Activated T-helper 1 cell treated with Interleukin-2 at 50 U/mL for 16 hours (primary cell): ENCODE measurements around the gene CTSS.
"Not testable (repeated sequence)": the region's sequence is repeated elsewhere in the genome, so short reads cannot be mapped to it uniquely, and the experiment has no call there.

Experiments used
- DNase-seq: peaks from one replicate; pipeline ENCODE4 v3.0.0-alpha.2; 2020; ENCODE audit warnings: low read depth

Gene CTSS

DNA sequence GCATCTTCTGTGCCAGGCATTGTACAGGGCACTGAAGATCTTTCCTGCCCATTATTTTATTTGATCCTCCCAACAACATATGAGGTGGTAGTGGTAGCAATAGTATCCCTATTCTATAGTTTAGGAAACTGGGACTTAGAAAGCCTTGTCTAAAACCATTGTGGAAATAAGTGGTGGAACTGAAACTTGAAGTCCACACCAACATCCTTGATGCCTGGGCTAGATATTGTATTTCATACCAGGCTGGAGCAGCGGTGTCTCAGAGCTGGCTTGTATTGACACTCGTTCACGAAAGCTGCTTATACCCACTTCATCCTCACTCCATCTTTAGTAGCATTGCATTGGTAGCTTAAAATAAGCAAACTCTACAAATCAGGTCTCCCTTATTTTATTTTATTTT, 9.7 kb upstream of the CTSS start:
- no peak for DNase-seq

DNA sequence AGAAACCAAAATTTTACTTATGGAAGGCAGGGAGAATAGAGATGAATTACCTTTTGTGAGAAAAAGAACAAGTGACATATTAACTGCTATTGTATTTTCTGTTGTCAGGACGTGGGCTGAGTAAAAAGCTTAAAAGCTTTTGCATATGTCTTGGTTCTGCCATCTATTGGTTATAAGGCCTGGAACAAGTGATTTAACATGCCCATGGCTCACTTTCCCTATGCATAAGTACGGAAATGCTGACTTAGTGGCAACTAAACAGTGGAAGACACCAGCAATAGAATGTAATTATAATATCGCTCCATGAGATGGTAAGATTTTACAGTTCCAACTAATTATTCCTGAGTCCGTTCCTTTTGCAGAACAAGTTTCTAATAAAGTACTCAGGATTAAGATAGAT, 6.7 kb upstream of the CTSS start:
- DNase-seq, result no peak

DNA sequence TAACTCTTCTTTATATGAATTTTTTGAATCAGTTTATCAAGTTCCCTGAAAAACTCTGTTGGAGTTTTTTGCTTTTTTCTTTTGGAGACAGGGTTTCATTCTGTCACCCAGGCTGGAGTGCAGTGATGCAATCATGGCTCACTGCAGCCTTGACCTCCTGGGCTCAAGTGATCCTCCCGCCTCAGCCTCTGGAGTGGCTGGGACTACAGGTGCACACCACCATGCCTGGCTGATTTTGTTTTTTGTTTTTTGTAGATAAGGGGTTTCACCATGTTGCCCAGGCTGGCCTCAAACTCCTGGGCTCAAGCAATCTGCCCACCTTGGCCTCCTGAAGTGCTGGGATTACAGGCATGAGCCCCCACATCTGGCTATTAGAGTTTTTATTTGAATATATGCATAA, 2.1 kb upstream of the CTSS start:
- not testable (repeated sequence) for DNase-seq

DNA sequence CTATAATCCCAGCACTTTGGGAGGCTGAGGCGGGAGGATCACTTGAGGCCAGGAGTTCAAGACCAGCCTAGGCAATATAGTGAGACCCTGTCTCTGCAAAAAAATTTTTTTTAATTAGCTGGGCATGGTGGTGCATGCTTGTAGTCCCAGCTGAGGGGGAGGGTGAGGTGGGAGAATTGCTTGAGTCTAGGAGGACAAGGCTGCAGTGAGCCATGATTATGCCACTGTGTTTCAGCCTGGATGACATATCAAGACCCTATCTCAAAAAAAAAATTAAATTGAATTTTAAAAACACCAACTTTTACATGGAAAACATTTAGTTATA, 361 bp upstream of the CTSS start:
- not testable (repeated sequence) for DNase-seq

DNA sequence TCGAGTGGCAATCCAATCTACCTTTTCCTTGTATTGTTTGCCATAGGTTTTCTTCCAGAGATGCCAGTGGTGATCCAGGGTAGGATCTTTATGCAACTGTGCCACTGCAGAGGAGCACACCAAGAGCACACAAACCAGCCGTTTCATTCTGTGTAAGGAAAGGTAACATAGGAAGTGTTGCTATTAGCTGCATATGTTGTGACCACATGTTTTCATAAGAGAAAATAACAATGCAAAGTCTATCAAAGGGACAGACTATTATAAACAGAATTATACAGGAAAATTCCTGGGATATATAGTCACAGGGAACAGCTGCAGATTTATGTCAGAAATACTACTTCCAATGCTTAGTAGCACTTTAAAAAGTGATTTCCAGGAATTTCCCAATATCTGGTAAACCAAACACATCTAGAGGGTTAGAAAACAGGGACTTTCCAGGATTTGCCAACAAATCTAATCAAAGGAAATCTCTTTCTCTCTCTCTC, 919 bp downstream of the CTSS start:
- DNase-seq, result no peak

DNA sequence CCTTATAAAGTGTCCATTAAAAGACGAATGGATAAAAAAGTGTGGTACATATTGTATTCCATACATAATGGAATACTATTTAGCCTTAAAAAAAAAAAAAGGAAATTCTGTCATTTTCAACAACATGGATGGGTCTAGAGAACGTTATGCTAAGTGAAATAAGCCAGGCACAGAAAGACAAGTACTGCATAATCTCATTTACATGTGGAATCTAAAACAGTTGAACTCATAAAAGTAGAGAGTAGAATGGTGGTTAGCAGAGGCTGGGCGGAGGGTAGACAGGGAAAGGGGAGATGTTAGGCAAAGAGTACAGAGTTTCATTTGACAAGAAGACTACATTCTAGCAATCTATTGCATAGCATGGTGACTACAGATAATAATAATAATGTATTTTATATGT, 2.6 kb downstream of the CTSS start:
- DNase-seq, result no peak

DNA sequence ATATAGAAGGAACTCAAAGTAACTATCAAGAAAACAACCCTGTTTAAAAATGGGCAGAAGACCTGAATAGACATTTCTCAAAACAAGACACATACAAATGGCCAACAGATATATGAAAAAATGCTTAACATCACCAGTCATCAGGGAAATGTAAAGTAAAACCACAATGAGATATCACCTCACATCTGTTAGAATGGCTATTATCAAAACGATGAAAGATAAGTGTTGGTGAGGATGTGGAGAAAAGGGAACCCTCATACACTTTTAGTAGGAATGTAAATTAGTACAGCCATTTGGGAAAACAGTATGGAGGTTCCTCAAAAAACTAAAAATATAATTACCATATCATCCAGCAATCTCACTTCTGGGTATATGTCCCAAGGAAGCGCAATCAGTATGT, 3.0 kb downstream of the CTSS start:
- no peak for DNase-seq

DNA sequence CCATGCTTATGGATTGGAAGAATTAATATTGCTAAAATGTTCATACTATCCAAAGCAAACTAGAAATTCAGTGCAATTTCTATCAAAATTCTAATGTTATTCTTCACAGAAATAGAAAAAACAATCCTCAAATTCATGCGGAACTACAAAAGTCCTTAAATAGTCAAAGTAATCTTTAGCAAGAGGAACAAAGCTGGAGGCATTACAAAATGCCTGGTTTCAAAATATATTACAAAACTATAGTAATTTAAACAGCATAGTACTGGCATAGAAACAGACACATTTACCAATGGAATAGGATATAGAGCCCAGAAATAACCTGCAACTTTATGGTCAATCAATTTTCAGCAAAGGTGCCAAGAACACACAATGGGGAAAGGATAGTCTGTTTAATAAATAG, 3.8 kb downstream of the CTSS start:
- DNase-seq, result no peak

DNA sequence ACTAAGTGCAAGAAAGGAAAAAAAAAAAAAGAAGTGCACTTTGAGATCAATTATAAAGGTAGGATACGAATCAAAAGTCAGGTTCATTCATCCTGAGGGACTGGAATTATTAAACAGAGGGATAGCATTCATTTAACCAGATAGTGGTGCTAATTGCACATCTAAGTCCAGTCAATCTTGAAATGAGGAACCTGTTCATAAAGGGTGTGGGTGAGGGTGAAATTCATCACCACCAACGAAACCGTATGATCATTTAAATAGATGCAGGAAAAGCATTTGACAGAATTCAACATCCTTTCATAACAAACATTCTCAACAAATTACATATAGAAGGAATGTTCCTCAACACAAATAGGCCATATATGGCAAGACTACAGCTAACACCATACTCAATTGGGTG, 5.6 kb downstream of the CTSS start:
- no peak for DNase-seq

DNA sequence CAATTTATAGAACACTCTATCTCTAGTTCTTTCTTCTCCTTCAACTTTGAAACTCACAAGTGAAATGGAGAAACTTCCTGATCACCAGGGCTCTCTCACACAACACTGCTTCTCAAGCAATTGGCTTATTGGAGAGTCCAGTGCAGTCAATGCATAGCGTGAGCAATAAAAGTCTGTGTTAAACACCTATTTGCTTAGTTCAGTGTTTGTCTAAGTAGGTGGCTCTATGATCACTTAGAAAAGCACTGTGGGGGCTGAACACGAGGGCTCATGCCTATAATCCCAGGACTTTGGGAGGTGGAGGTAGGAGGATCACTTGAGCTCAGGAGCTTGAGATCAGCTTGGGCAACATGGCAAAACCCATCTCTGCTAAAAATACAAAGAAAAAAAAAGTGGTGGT, 12.2 kb downstream of the CTSS start:
- DNase-seq, result no peak

DNA sequence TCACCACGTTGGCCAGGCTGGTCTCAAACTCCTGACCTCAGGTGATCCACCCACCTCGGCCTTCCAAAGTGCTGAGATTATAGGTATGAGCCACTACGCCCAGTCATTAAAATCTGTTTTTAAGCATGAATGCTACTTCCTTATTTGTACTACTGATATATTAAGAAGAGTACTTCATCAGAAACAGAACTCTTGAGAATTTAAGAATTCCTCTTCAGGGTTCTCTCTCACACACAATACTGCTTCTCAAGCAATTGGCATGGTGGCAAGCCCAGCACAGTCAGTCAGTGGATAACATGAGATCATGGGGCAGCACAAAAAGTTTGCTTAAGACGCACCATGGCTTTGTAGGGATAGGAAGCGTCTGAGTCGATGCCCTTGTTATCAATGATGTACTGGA, 14.1 kb downstream of the CTSS start:
- DNase-seq, result no peak

DNA sequence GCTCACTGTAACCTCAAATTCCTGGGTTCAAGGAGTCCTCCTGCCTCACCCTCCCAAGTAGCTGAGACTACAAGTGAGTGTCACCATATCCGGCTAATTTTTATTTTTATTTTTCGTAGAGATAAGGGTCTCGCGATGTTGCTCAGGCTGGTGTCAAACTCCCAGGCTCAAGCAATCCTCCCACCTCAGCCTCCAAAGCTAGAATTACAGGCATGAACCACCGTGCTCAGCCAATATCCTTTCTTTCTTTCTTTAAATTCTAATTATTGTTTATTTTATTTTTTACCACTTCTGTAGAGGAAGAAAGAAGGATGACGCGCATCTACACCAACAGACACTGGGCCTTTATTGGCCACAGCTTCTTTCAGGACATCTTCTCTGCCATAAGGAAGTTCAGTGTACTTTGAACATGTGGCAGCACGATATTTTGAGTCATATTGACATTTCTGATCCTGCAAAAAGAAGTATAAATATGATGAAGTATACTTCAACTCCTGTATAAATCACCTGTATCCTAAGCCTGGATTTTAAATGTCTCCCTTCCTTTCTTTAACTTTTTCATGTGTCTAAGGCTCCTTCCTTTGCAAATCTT, 15.8 kb downstream of the CTSS start:
- DNase-seq, result no peak

DNA sequence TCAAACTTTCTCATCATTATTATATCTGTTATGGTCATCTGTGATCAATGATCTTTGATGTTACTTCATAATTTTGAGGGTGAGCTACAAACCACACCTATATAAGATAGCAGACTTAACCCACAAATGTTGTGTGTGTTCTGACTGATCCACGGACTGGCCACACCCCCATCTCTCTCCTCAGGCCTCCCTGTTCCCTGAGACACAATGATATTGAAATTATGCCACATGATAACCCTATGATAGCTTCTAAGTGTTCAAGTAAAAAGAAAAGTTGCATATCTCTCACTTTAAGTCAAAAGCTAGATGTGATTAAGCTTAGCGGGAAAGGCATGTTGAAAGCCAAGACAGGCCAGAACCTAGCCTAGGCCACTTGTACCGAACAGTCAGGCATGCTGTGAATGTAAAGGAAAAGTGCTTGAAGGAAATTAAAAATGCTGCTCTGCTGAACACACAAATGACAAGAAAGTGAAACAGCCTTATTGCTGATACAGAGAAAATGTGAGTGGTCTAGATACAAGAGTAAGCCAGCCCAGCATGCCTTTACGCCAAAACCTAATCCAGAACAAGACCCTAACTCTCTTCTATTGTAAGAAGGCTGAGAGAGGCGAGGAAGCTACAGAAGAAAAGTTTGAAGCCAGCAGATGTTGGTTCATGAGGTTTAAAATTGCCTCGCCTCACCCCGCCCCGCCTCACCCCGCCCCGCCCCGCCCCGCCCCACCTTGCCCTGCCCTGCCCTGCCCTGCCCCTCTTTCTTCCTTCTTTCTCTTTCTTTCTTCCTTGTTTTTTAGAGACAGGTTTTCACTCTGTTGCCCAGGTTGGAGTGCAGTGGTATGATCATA, 16.5 kb downstream of the CTSS start:
- DNase-seq, result no peak

DNA sequence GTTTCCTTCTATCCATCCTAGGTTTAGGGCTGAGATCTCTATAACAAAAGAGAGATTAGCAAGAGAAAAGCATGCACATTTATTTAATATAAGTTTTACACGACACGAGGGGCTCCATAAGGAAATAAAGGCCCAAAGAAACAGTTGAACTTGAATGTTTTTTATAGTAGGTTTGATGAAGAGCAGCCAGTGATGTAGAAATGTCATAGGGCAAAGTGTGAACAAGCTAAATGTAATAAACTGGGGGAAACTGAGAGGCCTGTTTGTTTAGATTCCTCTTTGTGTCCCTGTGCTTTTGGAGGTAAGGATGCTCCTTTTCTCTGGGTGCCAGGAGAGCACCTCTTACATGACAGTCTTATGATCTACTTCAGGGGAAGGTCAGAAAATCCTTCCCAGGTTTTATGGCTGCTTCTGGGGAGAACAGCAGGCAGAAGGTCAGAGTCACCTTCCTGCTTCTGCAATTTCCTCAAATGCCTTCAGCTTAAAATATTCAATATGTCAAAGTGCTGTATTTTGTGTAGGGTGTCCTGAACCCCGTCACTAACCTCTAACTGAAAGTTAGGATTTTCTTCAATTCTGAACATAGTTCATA, 35.4 kb downstream of the CTSS start:
- no peak for DNase-seq

DNA sequence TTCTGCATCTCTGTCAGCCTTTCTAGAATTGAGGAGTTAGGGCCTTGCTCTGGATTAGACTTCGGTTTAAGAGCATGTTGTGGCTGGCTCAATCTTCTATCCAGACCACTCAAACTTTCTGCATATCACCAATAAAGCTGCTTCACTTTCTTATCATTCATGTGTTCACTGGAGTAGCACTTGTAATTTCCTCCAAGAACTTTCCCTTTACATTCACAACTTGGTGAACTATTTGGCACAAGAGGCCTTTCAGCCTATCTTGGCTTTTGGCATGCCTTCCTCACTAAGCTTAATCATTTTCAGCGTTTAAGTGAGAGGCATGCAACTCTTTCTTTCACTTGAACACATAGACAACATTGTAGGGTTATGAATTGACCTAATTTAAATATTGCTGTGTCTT, 41.2 kb downstream of the CTSS start:
- DNase-seq, result no peak

DNA sequence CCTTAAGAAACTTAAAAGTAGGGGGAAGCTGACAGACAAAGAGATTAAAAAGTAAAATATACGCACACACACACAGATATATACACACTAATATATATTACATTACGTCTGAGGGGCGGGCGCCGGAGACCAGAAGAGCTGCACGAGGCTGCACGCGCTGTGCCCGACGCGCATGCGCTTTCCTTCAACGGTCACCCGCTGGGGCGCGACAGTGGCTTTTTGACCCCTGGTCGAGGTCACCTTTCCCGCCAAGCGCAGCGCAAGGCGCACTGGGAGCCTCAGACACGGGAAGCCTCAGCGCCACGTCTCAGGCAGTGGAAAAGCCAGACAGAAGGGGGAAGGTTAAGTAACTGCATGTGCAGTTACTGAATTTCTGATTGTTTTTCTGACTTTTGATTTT, 44.9 kb downstream of the CTSS start, which contains the start of gene HORMAD1:
Gene HORMAD1 (minus strand): TSS at position 193 of the 400 bp plus-strand sequence. CDS start 1,390 bp downstream, outside the sequence.
- no peak for DNase-seq

DNA sequence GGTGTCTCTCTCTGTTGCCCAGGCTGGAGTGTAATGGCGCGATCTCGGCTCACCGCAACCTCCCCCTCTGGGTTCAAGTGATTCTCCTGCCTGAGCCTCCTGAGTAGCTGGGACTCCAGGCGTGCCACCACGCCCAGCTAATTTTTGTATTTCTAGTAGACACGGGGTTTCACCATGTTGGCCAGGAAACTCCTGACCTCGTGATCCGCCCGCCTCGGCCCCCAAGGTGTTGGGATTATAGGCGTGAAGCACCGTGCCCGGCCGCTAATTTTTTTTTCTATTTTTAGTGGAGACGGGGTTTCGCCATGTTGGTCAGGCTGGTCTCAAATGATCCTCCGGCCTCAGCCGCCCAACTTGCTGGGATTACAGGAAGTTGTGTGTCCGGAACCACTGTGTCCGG, 45.5 kb downstream of the CTSS start:
- no peak for DNase-seq

DNA sequence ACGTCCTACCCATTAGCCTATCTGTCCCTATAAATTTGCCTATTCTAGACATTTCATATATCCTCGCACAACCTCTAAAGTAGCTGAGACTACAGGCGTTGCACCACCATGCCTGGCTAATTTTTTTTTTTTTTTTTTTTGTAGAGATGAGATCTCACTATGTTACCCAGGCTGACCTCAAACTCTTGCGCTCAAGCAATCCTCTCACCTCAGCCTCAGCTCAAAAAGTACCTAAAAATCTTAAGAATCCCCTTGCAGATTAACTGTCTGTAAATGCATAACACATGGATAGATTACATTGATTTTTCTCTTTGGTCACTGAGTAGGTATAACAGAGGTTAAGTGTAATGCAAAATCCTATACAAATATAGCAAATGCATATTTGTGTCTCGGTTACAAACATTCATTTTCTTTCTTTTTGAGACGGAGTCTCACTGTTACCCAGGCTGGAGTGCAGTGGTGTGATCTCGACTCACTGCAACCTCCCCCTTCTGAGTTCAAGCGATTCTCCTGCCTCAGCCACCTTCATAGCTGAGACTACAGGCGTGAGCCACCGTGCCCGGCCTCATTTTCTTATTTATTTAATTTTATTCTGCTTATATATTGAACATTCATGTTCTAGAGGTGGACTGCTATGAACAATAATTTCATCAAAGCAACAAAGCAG, 47.2 kb downstream of the CTSS start:
- no peak for DNase-seq

DNA sequence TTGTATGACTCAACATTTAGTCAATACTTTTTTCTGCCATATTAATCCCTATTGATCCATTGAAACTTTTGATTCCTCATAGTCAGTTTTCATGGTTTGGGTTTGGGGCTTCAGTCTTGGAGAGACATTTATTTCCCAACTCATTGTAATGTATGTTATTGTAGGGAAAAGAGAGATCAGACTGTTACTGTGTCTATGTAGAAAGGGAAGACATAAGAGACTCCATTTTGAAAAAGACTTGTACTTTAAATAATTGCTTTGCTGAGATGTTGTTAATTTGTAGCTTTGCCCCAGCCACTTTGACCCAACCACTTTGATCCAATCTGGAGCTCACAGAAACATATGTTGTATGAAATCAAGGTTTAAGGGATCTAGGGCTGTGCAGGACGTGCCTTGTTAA, 56.5 kb downstream of the CTSS start:
- not testable (repeated sequence) for DNase-seq

DNA sequence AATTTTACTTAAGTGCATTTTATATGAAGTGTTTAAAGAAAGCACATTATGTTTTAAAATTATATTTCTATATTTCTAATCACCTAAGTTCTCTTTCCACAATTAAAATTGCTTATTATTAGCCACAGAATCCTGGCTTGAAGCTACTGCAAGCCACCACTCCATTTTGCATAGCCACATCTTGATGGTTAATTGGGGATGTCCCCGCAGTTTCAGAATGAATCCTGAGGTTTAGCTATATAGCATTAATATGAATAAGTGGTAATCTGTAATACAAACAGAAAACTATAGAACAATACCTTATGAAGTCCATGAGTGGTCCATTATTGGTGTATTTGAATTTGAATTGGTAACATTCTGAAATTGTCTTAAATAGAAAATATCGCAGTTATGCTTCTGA, 57.0 kb downstream of the CTSS start:
- no peak for DNase-seq

DNA sequence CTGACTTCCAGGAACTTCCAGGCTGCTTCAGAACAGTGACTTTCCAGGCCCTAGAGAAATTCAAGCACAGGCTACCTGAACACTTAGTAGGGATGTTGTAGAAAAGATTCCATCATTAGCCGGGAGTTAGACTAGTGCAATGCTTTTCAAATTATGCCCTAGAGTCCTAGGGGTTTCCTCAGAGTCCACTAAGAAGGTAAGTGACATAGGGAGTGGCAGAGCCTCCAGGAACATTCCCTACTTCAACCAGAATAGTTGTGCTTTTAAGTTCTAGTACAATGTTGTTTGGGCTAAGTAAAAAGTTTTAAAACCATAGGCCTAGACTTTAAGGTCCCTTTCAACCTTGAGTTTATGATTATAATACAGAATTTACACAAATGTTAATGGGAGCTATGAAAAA, 59.5 kb downstream of the CTSS start:
- no peak for DNase-seq

DNA sequence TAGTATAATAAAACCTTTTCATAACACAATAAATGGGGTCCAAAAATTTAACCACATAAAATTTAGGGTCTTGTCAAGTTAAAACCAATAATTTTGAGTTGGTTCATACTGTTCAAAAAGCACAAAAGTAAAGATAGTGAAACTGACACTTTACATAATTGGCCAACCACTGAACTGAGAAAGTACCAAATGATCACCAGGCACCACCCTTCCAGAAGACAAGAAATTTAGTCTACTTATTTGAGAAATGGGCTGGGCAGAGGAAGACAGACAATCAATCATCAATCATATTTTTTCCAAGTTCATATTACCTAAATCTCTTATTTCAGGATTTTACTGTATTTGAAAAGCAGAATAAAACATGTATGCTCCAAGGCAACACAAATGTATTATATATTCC, 62.2 kb downstream of the CTSS start:
- no peak for DNase-seq
